ENCODE results near the gene ST3GAL6. TPM values are rescaled to one million over a fixed set of nuclear protein-coding genes. Genes with fewer than 3 reads are reported as not detected.
"Not testable (repeated sequence)": the region's sequence is repeated elsewhere in the genome, so short reads cannot be mapped to it uniquely, and the experiment has no call there.

The ST3GAL6 gene
- total RNA-seq, 1 donor from 2014 or later, result 16.0 TPM

DNA sequence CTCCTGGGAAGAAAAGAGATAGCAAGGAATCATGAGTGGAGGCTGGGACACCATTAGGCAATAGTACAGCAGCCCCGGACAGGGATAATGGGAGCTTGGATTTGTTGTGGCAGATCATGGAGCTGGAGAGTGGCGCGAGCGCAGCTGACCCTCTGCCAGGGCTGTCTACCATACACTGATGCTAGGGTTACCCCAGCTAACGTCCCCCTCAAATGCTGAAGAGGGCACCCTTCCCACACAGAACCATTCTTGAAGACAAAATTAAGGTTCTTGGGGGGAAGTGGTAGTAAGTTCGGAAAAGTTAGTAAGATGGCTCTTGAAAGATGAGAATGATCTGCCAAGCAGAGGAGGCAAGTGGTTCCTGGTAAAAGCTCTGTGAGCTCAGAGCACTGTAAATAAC is 61.1 kb downstream of the ST3GAL6 start:
- no peaks in the 10 kb centered on the region for H3K27me3 Mint-ChIP-seq (ENCODE audit: low read depth)
- H3K27ac Mint-ChIP-seq (ENCODE audit: unreplicated experiment), result no peak overlapping the region
- peaks cover 19% of the 10 kb centered on the region for H3K36me3 Mint-ChIP-seq (ENCODE audit: low read depth)
- H3K9me3 Mint-ChIP-seq, result peaks cover 2% of the 10 kb centered on the region
- no peak for DNase-seq (ENCODE audit: low read depth, low spot score)
- TF ChIP-seq, protein P1, sequence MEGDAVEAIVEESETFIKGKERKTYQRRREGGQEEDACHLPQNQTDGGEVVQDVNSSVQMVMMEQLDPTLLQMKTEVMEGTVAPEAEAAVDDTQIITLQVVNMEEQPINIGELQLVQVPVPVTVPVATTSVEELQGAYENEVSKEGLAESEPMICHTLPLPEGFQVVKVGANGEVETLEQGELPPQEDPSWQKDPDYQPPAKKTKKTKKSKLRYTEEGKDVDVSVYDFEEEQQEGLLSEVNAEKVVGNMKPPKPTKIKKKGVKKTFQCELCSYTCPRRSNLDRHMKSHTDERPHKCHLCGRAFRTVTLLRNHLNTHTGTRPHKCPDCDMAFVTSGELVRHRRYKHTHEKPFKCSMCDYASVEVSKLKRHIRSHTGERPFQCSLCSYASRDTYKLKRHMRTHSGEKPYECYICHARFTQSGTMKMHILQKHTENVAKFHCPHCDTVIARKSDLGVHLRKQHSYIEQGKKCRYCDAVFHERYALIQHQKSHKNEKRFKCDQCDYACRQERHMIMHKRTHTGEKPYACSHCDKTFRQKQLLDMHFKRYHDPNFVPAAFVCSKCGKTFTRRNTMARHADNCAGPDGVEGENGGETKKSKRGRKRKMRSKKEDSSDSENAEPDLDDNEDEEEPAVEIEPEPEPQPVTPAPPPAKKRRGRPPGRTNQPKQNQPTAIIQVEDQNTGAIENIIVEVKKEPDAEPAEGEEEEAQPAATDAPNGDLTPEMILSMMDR (conservative IDR thresholded peaks at IDR 0.05), result no peak
- H3K4me3 Mint-ChIP-seq, result no peak overlapping the region
- H3K4me1 Mint-ChIP-seq, result peaks cover 11% of the 10 kb centered on the region

GRCh38 chr3:98826126-98826525 is 63.0 kb downstream of the ST3GAL6 start:
- H3K36me3 Mint-ChIP-seq (ENCODE audit: low read depth), result peaks cover 32% of the 10 kb centered on the region
- peaks cover 10% of the 10 kb centered on the region for H3K9me3 Mint-ChIP-seq
- H3K27ac Mint-ChIP-seq (ENCODE audit: unreplicated experiment), result peak overlapping the region; percentile 13
- DNase-seq (ENCODE audit: low read depth, low spot score), result no peak
- H3K27me3 Mint-ChIP-seq (ENCODE audit: low read depth), result no peaks in the 10 kb centered on the region
- H3K4me3 Mint-ChIP-seq, result no peak overlapping the region
- TF ChIP-seq, protein P1 (conservative IDR thresholded peaks at IDR 0.05), result no peak
- peaks cover 11% of the 10 kb centered on the region for H3K4me1 Mint-ChIP-seq

DNA sequence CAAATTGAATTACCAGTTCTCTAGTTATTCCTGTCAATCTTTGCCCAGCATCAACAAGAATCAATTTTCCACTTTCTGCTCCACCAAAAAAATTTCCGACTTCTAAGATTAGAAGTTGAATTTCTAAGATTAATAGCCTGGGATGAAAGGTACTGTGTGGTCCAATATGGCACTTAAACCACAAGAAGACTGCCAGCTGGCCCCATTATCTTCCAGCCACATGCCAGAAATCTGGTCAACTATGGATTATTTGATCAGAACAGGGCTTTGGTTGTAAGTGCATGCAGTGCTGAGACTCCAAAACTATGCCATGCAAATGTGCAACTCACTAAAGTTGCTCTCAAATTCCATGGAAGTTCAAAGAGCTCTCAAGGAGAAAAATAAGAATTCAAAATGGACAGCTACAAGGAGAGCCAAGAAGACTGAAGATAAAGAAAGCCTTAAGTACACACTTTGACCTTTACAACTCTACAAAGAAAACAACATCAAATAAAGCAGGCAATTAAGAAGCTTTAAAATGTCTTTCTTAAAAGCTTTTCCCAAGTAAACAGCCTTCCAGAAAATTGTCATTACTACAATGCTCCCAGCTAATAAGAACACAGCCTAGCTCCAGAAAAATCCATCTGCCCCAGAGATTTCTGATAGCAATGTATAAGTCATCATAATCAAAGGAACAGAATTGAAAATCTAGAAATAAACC is 64.2 kb downstream of the ST3GAL6 start:
- no peaks in the 10 kb centered on the region for H3K27me3 Mint-ChIP-seq (ENCODE audit: low read depth)
- peaks cover 16% of the 10 kb centered on the region for H3K9me3 Mint-ChIP-seq
- H3K27ac Mint-ChIP-seq (ENCODE audit: unreplicated experiment), result no peak overlapping the region
- H3K4me1 Mint-ChIP-seq, result peaks cover 11% of the 10 kb centered on the region
- no peak overlapping the region for H3K4me3 Mint-ChIP-seq
- no peak for DNase-seq (ENCODE audit: low read depth, low spot score)
- TF ChIP-seq, protein P1 (conservative IDR thresholded peaks at IDR 0.05), result no peak
- H3K36me3 Mint-ChIP-seq (ENCODE audit: low read depth), result peaks cover 41% of the 10 kb centered on the region

DNA sequence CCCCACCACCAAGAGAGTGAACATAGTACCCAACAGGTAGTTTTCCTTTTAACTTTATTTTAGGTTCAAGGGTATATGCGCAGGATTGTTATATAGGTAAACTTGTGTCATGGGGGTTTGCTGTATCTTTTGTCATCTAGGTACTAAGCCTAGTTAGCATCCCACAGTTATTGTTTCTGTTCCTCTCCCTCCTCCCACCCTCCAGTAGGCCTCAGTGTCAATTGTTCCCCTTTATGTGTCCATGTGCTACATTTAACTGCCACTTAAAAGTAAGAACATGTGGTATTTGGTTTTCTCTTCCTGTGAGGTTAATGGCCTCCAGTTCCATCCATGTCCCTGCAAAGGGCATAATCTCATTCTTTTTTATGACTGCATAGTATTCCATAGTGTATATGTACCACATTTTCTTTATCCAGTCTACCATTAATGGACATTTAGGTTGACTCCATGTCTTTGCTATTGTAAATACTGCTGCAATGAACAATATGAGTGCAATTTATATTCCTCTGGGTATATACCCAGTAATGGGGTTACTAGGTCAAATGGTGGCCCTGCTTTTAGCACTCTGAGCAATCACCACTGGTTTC is 66.2 kb downstream of the ST3GAL6 start:
- TF ChIP-seq, protein P1 (conservative IDR thresholded peaks at IDR 0.05), result no peak
- Mint-ChIP-seq H3K36me3 (ENCODE audit: low read depth) (peaks cover 40% of the 10 kb centered on the region), H3K27ac (ENCODE audit: unreplicated experiment) (no peak overlapping the region), H3K9me3 (peaks cover 25% of the 10 kb centered on the region), H3K27me3 (ENCODE audit: low read depth) (no peaks in the 10 kb centered on the region), H3K4me1 (peaks cover 11% of the 10 kb centered on the region), H3K4me3 (no peak overlapping the region)
- DNase-seq (ENCODE audit: low read depth, low spot score), result no peak

DNA sequence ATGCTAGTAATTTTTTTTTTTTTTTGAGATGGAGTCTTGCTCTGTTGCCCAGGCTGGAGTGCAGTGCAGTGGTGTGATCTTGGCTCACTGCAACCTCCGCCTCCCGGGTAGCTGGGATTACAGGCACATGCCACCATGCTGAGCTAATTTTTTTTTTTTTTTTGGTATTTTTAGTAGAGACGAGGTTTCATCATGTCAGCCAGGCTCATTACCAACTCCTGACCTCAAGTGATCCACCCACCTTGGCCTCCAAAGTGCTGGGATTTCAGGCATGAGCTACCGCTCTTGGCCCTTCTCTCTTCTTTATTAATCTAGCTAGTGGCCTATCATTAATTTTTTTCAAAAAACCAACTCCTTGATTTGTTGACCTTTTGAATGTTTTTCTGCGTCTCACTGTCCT is 67.9 kb downstream of the ST3GAL6 start:
- Mint-ChIP-seq H3K4me1 (peaks cover 11% of the 10 kb centered on the region), H3K36me3 (ENCODE audit: low read depth) (peaks cover 39% of the 10 kb centered on the region), H3K9me3 (peaks cover 25% of the 10 kb centered on the region)
- not testable (repeated sequence) for H3K27me3 Mint-ChIP-seq (ENCODE audit: low read depth); H3K27ac Mint-ChIP-seq (ENCODE audit: unreplicated experiment); DNase-seq (ENCODE audit: low read depth, low spot score); H3K4me3 Mint-ChIP-seq

GRCh38 chr3:98839846-98840245 is 76.7 kb downstream of the ST3GAL6 start:
- TF ChIP-seq, protein P1 (conservative IDR thresholded peaks at IDR 0.05), result no peak
- no peak overlapping the region for H3K27ac Mint-ChIP-seq (ENCODE audit: unreplicated experiment)
- H3K9me3 Mint-ChIP-seq, result peaks cover 2% of the 10 kb centered on the region

More at GRCh38 chr3:98839846-98840245, 76.7 kb downstream of the ST3GAL6 start:
- DNase-seq (ENCODE audit: low read depth, low spot score), result no peak
- H3K36me3 Mint-ChIP-seq (ENCODE audit: low read depth), result peaks cover 30% of the 10 kb centered on the region
- H3K27me3 Mint-ChIP-seq (ENCODE audit: low read depth), result no peaks in the 10 kb centered on the region
- no peak overlapping the region for H3K4me3 Mint-ChIP-seq
- H3K4me1 Mint-ChIP-seq, result no peaks in the 10 kb centered on the region

Measured in neural crest cell (in vitro differentiated cells).